Erythroblast (primary cell): Measurements from ENCODE around the gene TCL1A.

Experiments used
- GATA1 ChIP-seq: IDR thresholded peaks from 2 replicates; pipeline ENCODE4 v1.6.1; 2011; ENCODE audit warnings: low read depth, mild to moderate bottlenecking, control low read depth, low read length, moderate library complexity
- POLR2A ChIP-seq: IDR thresholded peaks from 2 replicates; pipeline ENCODE4 v1.6.1; 2011; ENCODE audit warnings: mild to moderate bottlenecking, low read length

DNA sequence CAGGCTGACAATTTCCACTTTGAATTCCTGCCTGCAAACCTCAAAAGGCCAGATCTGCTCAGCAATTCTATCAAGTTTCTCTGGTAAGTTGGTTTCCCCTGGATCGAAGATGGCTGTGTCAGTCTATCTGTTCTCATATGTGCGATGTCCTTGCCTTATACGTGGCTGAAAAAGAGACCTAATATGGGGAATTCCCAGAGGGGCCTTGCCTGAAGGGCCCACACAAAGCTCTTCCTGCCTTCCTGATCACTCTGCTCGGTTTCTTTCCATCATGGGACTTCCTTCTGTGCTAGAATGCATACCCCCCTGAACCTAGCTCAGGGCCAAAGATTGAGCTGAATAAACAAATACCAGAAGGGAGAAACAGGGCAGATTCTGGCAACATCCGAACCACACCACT lies 14.5 kb downstream of the TCL1A start:
- no peak for TF ChIP-seq POLR2A
- TF ChIP-seq GATA1, result no peak
